Measurements from ENCODE around the gene GBX1. TPM values are rescaled to one million over a fixed set of nuclear protein-coding genes. Genes with fewer than 3 reads are reported as not detected.

GBX1 gene
- not detected for polyA plus RNA-seq

- 1% methylated on average over 57 to 100 of the region's 101 CpGs for WGBS, 3 donors
- no peak within 1 kb of the TSS for H3K27ac ChIP-seq (ENCODE audit: low read depth, low read length)
These were observed at the start of gene GBX1 for GRCh38 chr7:151167197-151167961. Gene GBX1, minus strand, starts transcription at chr7:151167694. Its CDS starts 146 bp downstream, at chr7:151167548.

- H3K27ac ChIP-seq (ENCODE audit: low read depth, low read length): no peak overlapping the region
- WGBS, 3 donors: 89 to 98% (median 95%) methylated on average over 5 of the region's 5 CpGs
These were observed 47.9 kb upstream of the GBX1 start for GRCh38 chr7:151215396-151215795.

DNA sequence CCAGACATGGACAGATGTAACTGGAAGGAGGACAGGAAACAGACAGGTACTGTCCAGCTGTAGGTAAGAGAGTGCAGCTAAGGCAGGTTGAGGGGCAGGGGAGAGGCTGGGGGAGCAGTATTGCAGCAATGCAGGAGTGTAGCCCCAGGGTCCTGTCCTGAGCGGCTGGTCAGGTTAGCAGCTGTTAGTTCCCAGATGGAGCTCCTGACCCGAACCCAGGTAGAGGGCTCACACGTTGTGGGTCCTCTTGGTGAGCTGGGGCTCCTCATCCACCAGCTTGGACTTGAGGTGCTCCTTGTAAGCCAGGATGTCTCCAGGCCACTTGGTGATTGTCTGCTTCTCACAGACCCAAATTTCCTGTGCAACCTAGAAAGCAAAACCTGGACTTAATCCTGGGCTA is 46.3 kb upstream of the GBX1 start:
- 71 to 82% (median 79%) methylated on average over 3 of the region's 3 CpGs for WGBS, 3 donors
- no peak overlapping the region for H3K27ac ChIP-seq (ENCODE audit: low read depth, low read length)

GRCh38 chr7:151212626-151213025 is 45.1 kb upstream of the GBX1 start:
- 81 to 89% (median 84%) methylated on average over 5 of the region's 5 CpGs for WGBS, 3 donors
- no peak overlapping the region for H3K27ac ChIP-seq (ENCODE audit: low read depth, low read length)

DNA sequence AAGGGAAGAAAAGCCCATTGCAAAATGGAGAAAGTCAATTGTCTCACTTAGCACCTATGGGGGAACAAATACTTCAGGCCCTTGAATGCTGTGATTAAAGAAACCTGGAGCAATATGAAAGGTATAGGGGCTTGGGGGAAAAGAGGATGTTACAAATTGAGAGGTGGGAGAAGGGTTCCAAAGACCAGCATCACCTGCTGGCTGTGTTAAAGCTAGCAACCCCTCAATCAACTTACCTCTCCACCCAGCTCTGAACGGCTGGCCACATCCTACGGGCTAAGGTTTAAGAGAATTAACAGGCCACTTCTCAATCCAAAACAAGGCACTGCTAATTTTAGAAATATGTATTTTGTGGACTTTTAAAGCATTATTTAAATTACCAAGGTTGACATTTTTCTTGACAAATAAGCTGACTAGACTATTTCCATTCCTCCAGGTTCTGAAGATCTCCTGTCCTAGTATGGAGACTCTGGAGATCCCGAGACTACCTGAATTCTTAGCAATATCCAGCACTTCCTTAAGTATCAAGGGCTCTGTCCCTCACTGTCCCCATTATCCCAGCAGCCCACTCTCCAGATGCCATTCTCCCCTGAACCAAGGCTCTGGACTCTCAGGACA is 43.8 kb upstream of the GBX1 start:
- 70 to 89% (median 84%) methylated on average over 3 of the region's 3 CpGs for WGBS, 3 donors
- H3K27ac ChIP-seq (ENCODE audit: low read depth, low read length): no peak overlapping the region

- H3K27ac ChIP-seq (ENCODE audit: low read depth, low read length): no peak within 1 kb of the TSS
- WGBS, 3 donors: 64 to 87% (median 84%) methylated on average over 17 of the region's 17 CpGs
These were observed 42.8 kb upstream of the GBX1 start, which contains the start of gene H2BK1 for GRCh38 chr7:151210087-151210854. Gene H2BK1, minus strand, starts transcription at chr7:151210488. Its CDS starts 170 bp downstream, at chr7:151210318.

GRCh38 chr7:151209588-151209987 is 42.1 kb upstream of the GBX1 start:
- WGBS, 3 donors: 79 to 84% (median 79%) methylated on average over 6 of the region's 6 CpGs
- no peak overlapping the region for H3K27ac ChIP-seq (ENCODE audit: low read depth, low read length)

GRCh38 chr7:151208253-151208862 is 40.9 kb upstream of the GBX1 start:
- H3K27ac ChIP-seq (ENCODE audit: low read depth, low read length): no peak overlapping the region
- 57 to 77% (median 72%) methylated on average over 9 of the region's 9 CpGs for WGBS, 3 donors

DNA sequence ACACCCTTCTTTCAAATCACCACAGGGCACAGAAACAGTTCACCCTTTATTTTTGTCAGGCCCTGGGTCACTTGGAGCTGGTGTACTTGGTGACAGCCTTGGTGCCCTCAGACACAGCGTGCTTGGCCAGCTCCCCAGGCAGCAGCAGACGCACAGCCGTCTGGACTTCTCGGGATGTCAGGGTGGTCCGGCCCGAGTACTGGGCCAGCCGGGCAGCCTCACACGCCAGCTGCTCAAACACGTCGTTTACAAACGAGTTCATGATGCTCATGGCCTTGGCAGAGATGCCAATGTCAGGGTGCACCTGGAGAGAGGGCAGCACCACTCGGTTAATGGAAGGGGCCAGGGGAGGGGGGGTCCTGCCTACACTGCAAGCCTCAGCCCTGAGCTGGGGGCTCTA is 40.3 kb upstream of the GBX1 start:
- 30 to 78% (median 71%) methylated on average over 12 of the region's 12 CpGs for WGBS, 3 donors
- H3K27ac ChIP-seq (ENCODE audit: low read depth, low read length): no peak overlapping the region

GRCh38 chr7:151207315-151207714 is 39.8 kb upstream of the GBX1 start:
- WGBS, 3 donors: 45 to 65% (median 46%) methylated on average over 9 of the region's 9 CpGs
- H3K27ac ChIP-seq (ENCODE audit: low read depth, low read length): no peak overlapping the region

GRCh38 chr7:151206914-151207313 is 39.4 kb upstream of the GBX1 start:
- 35 to 64% (median 36%) methylated on average over 9 of the region's 9 CpGs for WGBS, 3 donors
- no peak overlapping the region for H3K27ac ChIP-seq (ENCODE audit: low read depth, low read length)

DNA sequence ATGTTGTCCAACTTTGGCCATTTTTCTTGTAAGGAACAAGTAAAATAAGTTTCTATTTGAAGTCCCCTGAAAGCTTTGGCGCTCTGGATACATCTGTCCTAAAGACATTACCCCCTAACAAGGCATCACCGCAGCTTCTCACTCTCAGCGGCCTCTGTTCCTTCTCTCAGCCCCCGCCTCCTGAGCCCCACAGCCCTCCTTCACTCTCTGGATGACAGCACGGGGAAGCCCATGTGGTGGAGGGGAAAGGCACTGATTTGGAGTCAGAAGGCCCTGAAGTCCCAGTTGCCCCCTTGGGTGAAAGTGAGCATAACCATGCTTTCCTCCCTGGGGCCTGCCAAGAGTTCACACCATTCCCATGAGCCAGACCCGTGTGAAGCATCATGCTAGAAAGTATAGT is 38.2 kb upstream of the GBX1 start:
- 57 to 69% (median 69%) methylated on average over 6 of the region's 6 CpGs for WGBS, 3 donors
- no peak overlapping the region for H3K27ac ChIP-seq (ENCODE audit: low read depth, low read length)

DNA sequence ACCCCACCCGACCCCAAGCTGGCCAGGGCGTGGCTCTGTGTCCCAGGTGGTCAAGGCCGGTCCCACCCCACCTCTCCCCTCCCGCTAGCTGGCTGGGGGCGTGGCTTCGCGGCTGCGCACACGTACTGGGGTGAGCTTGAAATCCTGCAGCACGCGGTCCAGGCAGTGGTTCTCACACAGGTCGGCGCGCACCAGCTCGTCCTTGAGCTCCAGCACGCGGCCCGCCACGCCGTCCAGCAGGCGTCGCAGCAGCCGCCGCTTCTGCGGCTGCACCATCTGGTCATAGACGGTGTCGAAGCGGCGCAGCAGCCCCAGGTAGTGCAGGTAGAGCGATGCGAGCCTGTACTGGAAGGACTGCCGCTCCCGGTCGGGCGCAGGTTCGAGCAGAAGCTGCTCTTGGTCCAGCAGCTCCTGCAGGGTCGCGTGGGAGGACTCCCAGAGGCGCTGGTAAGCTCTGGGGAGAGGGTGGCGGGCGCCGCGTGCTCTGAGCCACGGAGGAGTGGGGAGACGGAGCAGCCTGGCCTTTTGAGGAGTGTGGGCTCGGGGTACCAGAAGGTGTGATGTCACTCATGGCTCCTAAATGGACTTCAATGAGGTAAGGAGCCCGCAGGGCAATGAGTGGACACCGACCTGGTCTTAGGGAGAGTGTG is 37.0 kb upstream of the GBX1 start:
- no peak overlapping the region for H3K27ac ChIP-seq (ENCODE audit: low read depth, low read length)
- WGBS, 3 donors: 55 to 68% (median 64%) methylated on average over 46 to 48 of the region's 48 CpGs

DNA sequence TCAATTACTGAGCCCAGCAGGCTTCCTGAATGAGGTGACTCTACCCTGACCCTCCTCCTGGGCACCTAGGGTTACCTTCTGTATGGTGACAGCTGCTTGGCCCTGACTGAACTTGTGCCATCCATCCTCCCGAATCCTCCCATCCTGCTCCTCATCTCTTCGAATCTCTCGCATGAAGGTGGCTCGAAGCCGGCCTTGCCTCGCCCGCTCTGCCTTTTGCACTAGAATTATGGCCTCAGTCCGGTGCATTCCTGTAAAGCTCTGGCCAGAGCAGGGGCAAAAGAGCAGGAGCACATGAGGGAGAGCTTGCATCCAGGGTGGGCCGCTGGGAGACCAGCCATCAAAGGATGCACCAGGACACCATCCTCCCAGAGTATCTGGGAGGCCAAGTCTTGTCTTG is 35.3 kb upstream of the GBX1 start:
- WGBS, 3 donors: 93 to 95% (median 94%) methylated on average over 9 of the region's 9 CpGs
- H3K27ac ChIP-seq (ENCODE audit: low read depth, low read length): no peak overlapping the region

GRCh38 chr7:151201751-151202150 is 34.3 kb upstream of the GBX1 start:
- no peak overlapping the region for H3K27ac ChIP-seq (ENCODE audit: low read depth, low read length)
- 63 to 95% (median 92%) methylated on average over 4 of the region's 4 CpGs for WGBS, 3 donors

DNA sequence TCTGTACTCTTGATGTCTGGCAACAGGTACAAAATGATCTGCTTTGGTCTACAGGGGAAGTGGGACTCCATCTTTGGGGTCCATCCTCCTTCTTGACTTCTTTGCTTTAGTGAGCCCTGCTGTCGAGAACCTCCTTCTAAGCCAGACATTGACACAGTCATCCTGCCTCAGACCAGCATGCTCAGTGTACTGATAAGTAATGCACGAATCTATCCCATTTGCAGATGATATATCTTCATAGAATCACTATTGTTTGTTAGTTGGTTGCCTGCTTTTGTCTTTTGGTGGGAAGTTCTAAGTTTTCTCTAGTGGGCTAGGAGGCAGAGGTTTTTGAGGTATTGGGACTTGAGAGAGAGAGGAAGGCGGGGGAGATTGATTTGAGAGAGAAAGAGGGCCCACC is 33.9 kb upstream of the GBX1 start:
- 69 to 86% (median 86%) methylated on average over 3 of the region's 3 CpGs for WGBS, 3 donors
- H3K27ac ChIP-seq (ENCODE audit: low read depth, low read length): no peak overlapping the region

DNA sequence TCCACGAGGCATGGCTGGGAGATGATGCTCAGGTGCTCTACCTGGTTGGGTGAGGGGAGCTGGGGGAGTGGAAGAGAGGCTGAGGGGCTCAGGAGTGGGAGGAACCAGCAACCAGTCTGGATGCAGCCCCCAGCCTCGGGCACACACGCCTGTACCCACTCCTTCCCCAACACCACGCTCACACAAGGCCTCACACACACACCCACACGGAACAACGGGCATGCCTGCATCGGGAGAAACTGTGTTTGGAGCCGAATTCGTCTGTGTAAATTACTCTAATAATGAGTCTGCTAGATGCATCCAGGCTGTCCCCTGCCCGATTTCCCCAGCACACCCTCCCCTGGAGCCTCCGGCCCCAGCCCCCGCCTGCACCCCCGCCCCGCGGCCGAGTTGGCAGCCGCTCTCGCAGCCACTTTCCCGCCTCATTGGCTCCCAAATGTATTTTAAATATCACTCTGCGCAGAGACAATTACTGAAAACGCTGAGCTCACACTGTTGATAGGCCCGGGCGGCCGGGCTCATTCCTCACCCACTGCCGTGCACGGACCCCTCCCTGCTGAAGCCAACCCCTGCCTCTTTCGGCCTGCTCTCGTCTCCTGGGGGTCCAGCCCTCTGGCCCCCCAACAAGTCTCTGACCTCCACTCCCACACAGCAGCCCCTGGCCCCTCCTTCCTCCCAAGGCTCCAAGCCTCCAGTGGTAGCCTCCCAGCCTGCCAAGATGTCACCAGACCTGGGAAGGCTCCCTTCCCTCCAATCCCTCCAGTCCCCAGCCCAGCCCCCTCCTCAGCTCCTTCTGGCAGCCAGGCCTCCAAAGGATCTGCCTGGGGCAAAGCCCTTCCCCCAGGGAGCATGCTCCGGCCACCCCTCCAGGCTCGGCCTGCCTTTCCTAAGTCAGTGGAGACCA is 31.7 kb upstream of the GBX1 start:
- H3K27ac ChIP-seq (ENCODE audit: low read depth, low read length): no peak overlapping the region
- 46 to 57% (median 49%) methylated on average over 30 of the region's 30 CpGs for WGBS, 3 donors
